ENCODE results near the gene MYLIP.

DNA sequence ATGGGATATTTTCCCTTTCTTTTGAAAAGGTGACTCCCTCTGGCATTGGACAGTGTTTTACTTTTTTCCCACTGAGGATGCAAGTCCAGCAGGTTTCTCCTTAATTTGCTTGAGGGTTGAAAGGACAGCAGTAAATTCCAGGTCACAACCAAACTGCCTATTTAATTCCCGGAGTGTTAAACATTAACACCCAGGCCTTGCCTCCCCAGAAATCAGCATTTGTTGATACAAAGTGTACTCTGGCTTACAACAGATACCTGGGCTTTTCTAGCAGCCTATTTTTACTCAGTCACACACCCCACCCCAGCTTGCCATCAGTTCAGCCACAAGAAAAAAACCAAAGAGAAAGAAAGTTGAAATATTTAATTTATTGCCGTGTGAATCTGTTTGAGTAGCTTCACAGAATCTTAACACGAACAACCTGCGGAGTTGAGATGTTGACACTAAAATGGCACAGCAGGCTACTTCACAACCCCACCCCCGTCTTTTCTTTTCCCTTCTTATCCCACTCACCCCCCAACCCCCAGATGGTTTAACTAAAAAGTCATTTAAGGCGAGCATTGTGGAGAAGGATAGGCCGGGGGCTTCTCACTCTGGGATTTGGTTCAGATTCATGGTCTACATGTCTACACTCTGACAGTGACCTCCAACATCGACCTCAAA lies 45.7 kb downstream of the MYLIP start:
- TF ChIP-seq, protein P1, sequence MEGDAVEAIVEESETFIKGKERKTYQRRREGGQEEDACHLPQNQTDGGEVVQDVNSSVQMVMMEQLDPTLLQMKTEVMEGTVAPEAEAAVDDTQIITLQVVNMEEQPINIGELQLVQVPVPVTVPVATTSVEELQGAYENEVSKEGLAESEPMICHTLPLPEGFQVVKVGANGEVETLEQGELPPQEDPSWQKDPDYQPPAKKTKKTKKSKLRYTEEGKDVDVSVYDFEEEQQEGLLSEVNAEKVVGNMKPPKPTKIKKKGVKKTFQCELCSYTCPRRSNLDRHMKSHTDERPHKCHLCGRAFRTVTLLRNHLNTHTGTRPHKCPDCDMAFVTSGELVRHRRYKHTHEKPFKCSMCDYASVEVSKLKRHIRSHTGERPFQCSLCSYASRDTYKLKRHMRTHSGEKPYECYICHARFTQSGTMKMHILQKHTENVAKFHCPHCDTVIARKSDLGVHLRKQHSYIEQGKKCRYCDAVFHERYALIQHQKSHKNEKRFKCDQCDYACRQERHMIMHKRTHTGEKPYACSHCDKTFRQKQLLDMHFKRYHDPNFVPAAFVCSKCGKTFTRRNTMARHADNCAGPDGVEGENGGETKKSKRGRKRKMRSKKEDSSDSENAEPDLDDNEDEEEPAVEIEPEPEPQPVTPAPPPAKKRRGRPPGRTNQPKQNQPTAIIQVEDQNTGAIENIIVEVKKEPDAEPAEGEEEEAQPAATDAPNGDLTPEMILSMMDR (IDR thresholded peaks at IDR 0.05) = no peak
- no peak for TF ChIP-seq POLR2A (IDR thresholded peaks at IDR 0.05)

Measured in Peyer's patch (tissue), 4 donors.